ENCODE data around the gene KCTD16.

The KCTD16 gene

DNA sequence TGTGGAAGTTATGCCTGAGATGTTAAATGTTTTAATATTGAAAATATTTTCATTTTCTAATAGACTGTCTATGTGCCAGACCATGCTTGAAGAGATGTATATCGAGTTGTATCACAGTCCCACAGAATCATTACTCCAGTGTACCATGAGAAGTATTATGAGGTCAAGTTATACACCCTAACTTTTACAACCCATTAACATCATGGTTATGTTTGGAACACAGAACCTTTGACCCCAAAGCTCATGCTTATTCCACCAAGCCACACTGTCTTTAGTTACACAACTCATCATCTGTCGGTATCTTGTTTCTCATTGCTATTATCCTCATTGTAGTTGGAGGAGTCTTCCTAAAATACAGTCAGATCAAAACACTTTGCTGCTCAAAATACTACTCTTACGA lies 248.0 kb downstream of the KCTD16 start:
- DNase-seq: no peak

DNA sequence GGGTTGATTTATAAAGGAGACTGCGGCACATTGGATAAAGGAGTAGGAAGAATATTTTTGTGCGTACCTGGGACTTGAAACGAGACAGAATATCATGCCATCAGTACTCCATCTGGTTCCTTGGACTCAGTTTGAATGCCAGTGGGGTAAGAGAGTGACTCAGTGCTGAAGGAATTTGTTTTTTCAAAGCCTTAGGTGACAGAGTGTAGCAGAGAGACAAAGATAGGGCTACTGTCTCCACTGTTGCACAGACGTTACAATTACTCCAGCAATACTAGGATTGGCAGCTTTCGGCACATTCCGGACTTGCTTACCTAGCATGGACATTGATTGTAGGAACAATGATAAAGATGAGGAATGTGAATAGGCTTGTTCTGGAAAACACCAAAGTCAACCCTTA lies 250.7 kb downstream of the KCTD16 start:
- no peak for DNase-seq

DNA sequence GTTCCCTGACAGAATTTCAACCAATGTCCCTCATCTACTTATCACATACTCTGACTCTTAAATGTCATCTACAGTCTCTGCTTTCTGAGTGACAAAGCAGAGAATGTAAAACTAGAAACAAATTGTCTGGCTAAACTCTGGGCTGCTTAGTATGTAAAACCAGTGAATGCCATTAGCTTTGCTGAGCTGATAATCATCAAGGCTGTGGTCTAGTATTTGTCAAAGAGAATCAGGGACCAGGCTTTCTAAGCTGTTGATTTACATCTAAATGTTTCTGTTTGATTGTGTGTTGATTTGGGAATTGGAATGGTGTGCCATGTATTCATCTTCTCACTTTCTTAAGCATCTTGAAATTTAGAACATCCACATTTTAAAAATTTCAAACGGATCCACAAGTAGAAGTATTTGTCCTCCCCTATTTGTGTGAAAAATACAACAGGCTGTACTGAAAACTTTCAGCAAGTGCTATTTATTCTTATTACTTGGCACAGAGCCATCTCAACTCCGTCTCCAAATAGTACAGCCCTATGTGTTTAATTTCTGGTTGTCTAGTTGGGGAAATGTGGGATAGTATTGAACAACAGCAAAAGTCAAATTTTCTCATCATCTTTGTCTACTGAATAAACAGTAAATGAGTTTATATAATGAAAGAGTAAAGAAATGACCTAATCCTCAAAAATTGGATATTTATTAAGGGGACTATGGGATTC lies 251.5 kb downstream of the KCTD16 start:
- DNase-seq: no peak

DNA sequence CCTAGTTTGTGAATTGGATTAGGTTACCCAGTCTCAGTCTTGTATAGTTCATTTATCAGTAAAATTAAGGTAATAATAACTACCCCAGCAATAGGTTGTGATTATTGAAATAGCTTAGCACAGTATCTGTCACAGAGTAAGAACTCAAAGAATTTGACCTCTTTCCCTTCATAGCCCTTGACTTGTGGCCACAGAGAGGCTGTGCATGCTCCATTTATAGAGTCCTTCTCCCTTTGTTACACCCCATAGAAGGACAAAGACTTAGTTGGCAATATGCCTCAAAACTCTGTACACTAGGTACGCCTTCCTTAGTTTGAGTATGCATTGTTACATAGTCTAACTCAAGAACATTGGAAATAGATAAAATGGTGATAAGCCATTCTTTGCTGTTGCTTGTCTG lies 257.2 kb downstream of the KCTD16 start:
- DNase-seq: no peak

DNA sequence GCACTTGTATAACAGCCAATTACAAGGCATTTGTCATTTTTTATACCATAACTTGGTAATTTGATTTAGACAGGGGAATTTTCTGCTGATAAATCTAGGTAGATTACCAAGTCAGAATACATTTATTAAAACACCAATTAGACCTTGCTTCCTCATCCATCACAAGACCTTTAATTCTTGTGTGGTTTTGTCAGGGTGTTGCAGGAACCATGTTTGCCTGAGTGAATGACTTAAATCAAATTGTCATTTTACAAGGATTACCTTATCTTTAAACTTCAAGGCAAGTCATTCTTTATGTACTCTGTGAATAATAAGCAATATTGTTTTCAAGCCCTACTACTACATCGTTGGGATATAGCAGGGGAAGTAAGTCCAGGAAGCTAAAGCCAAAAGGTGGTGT lies 257.7 kb downstream of the KCTD16 start:
- DNase-seq: no peak

DNA sequence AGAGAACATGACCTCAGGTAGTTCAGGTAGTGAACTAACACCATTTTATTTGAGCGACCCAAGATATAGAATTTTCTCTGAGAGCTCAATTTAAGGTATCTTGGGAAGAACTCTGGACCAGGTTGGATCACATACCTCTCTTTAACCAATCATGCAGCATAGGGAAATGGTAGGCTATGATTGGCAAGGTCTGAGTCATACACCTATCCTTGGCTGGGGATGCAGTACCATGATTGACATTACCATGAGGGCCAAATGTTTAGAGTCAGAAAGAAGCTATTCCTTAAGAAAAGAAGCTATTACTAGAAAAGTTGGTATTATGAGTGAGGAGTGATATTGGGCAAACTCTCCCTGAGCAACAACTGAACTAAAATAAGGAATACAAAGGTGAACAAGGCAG lies 258.7 kb downstream of the KCTD16 start:
- no peak for DNase-seq

DNA sequence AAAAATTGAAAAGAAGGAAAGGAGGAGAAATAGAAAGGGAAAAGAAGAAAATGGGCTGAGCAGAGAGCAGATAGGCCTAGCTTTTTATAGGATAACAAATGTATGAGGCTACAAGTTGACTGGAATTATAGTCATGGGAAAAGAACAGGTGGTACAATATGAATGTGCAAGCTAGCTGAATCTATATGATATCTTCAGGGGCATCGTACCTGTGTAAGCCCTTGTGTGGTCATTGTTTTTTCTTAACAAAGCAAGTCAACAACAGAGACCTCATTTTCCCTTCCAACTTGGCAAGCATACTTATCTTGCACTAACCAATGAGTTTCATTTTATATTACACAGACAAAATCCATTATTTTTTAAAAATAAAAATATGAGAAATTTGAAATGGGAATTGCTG lies 259.2 kb downstream of the KCTD16 start:
- no peak for DNase-seq

DNA sequence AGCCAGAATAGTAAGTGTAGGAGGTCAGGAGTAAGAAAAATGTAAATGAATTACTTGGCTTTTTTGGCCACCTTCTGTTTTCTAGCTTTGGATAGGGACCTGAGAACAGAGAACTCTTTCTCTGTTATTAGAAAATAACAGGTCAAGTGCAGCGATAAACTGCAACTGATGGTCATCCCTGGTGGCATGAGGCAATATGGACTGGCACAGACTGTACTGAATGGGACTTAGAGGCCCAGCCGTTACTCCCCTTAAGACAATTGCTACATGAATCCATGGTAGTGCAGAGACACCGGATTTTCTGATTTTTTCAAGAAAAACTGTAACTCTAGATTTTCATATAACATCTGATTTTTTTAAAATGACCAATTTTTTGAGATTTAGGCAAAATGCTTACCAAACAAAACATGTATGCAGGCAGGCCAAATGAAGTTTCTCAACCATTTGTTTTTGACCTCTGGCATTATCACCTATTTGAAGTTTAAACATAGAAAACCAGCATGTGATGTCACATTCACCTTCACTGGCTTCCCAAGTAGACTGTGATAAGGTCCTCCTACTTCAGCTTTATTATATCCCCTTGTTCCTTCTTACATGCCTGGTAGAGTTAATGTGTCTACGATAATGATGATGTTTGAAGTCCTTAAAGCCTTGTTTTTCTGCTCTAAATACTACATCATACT lies 262.6 kb downstream of the KCTD16 start:
- DNase-seq: no peak

DNA sequence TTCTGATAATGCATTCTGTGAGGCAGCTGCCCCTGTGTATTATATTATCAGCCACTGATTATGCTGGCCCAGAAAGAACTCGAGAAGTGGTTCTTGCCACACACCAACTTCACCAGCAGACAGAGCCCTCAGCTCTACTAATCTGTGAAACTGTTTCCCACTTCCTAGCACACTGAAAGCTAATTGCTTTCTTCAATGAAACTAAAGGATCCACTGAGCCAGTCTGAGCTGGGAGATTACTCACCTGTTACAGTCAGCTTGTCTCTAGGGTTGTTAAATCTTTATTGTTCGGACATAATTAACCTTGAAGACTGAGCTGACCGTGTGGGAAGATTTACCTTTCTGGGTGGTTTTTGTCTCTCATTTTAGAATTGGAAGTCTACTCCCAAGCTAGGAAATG lies 263.2 kb downstream of the KCTD16 start:
- no peak for DNase-seq

DNA sequence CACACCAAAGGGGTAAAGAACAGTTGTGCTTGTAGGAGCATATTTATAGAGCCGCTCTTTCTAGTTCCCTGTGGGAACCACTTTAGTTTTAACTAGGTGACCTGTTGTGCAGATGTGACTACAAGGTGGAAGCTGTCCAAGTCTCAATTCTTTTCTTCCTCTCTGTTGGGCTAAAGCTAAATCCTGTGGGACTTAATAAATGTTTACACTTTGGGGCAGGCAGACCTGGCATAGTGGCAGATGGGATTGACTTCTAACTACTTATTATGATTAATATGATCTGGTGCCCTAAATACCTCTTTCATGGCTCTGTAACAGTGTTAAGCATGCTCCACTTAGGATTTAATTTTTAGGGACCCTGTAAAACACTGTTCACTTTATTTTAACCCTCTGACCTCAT lies 265.3 kb downstream of the KCTD16 start:
- DNase-seq: no peak

DNA sequence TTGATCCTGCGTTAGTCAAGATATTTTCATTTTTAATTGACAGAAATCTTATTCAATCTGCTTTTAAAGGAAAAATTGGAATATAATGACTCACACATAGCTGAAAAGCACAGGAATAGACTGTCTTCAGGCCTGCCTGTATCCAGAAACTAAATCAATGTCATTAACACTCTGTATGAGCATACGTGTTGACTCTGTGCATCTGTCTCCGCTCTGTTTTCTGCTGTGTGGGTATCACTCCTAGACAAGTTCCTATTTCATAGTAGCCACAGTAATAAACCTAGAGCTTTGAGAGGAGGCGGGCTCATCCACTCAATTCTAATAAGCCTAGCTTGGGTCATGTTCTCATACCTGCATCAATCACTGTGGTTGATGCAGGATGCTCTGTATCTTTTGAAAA lies 267.6 kb downstream of the KCTD16 start:
- no peak for DNase-seq

DNA sequence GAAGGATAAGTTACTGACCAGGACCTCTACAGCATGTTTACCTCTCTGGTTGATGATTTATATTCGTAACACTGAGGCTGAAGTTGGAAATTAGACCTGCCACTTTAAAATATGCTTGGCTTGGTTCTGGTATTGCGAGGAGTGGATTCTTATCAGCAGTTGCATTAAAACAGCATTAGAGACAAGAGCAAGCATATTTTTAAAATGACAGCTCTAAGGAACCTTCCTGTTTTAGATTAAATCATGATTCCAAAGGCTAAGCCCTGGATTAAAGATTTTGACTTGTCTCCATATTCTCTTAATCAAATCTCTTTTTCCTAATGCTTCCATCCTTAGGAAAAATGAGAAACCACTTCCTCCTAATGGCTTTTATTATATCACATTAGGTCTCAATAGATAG lies 277.8 kb downstream of the KCTD16 start:
- DNase-seq: no peak

DNA sequence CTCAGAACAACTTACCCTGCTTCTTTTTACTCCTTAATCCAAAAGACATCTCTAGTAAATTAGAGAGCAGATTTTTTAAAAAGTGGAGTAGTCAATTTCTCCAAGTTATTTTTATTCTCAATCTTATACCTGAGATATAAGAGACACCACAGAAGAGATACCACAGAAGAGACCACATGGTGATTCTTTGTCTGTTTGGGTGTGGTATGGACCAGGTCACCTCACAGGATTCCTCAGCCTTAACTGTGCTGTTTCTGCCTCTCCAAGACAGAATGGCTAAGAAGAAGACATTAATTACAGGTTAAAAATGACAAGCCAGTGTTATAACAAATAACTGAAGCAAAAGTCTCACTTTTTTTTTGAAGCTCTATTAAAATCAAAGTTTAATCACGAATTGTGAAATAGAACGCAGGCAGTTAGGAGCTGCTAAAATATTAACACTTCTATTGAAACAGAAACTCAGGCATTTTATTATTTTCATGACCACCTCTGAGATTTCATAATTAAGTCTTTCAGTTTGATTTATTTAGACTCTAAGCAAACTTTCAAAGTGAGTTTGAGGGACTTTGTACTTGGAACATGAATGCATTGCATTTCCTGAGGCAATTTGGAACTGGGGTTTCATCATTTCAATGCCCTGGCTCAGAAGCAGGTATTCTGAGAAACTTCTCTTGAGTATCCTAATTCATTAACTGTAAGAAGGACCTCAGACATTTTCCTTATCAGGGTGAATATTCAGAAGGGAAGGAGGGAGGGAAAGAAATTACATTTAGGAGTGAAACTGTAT lies 280.7 kb downstream of the KCTD16 start:
- no peak for DNase-seq

DNA sequence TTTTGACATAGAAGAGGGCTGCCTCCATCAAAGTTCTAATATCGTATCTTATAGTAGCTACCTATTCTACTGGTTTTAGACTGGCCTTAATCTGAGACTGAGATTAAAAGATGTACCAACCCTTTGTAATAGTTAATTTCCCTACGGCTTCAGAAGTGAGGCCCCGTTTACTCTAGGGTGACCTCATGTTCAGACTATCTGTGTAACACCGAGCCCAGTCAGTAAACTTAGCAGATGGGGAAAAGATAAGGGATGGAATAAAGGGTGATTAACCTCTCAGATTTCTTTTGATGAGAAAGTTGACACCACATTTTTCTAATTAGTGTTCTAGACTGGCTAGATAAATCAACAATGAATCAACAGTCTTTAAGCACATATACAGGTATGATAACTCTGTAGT lies 283.1 kb downstream of the KCTD16 start:
- no peak for DNase-seq

DNA sequence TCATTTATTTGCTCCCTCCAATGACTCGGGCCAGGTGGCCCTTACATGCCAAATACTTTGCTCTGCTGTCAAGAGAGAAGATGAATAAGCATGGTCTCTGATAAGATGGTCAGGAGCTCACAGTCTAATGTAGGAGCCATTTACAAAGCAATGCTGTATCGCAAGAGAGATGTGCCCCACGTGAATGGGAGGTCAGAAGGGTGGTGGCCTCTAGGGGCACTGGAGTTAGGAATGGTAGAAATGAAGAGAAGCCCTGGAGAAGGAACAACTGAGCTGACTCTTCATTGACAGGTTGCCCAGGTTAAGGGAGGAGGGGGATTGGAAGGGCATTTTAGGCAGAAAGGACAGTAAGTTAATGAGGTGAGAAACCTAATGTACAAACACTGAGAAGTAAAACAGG lies 286.5 kb downstream of the KCTD16 start:
- no peak for DNase-seq

DNA sequence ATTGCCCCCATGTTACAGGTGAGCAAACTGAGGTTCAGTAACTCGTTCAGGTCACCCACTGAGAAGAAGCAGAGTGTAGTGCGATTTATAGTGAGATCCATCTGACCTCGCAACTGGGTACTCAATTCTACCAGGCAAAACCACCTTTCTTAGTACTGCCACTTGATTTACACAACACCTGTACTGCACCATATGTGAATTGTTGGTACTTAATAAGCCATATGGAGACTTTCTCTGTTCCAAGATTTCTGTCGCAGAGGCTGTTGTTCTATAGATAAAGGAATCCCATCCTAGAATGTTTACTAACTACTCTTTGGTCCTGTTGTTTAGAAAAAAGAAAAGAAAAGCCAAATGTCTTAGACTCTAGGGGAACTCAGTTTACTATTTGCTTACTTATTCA lies 287.5 kb downstream of the KCTD16 start:
- no peak for DNase-seq

DNA sequence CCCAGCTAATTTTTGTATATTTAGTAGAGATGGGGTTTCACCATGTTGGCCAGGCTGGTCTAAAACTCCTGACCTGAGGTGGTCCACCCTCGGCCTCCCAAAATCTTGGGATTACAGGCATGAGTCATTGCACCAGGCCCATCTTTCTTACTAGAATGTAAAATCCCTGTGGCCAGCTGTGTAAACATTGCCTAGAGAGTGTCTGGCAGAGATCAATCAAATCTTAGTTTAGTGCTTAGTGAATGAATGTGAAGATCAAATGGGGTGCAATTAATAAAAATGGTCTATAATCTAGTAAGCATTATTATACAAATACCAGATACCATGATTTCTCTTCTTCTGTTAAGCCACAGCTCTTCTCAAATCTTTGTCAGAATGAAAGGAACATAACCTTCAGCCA lies 289.9 kb downstream of the KCTD16 start:
- no peak for DNase-seq

DNA sequence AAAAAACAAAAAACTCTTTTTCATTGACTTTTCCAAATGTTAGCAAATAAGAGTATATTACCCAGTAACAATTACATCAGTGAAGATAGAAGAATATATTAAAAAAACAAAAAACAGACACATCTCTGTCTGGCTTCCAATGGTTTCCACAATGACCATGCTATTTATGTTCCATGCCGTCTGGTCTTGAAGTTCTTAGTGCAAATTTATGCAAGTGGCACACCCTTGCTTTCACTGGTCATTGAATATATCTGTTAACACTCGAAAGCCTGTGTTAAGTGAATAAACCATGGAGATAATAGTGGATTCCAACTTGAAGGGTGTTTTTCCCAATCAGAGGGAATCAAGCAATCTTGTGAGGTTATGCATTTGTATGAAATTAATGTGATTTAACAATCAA lies 291.9 kb downstream of the KCTD16 start:
- DNase-seq: no peak

DNA sequence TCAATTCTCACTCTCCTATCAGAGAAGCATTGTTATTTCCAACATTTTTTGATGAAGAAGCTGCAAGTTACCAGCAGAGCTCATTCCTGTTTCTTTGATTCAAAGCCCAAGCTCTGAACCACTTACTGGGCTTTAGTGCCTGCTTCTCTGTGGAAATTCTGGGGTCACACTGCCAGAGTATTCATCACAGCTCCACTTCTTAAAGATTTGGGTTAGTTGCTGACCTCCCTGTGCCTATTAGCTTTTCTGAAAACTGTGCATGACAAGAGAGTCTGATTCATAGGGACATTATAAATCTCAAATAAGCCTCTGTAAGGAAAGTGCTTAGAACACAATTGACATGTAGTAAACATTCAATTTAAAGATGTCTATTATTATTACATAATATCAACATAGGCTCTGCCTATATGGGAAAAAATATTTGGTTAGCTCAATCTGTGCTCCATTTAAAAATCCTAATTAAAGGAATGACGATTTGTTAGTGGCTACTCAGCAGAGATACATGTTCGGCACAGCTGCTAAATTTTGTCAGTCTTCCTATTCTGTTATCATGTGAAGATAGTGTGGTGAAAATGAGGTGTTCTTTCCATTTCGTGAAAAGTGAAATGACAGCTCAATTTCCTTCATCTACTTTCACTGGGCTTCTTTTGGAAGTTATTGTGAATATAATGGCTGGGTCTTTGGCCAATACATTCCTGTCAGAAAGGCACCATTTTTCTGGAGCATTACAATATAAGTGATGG lies 293.0 kb downstream of the KCTD16 start:
- no peak for DNase-seq

DNA sequence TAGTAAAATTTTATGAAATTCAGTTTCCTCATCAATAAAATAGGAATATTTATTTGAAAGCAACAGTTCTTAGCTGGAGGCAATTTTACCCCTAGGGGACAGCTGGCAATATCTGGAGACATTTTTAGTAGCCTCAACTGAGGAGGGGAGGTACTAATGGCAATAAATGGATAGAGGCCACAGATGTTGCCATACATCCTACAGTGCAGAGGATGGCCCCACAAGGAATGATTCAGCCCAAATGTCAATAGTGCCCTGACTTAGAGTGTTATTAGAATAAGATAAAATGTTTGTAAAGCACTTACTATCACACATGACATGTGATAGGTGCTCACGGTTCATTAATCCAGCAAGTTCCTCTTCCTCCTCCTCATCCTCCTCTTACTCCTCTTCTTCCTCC lies 293.6 kb downstream of the KCTD16 start:
- DNase-seq: no peak

DNA sequence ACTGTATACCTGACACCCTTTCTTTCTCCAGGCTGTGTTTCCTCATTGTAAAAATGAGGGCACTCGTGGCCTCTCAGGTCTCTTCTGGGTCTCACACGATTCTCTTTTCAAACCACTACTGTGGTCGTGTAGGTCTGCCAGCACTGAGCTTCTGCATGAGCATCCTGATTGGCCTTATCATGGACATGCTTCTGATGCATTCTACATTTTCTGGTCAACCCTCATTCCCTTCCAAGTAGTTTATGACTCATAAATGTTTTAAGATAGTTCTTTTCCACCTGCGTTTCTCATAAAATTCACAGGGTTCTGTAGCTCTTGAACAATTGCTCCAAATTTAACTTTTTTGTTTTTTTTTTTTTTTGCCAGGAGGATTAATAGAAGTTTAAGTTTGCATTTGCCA lies 294.8 kb downstream of the KCTD16 start:
- DNase-seq: no peak

DNA sequence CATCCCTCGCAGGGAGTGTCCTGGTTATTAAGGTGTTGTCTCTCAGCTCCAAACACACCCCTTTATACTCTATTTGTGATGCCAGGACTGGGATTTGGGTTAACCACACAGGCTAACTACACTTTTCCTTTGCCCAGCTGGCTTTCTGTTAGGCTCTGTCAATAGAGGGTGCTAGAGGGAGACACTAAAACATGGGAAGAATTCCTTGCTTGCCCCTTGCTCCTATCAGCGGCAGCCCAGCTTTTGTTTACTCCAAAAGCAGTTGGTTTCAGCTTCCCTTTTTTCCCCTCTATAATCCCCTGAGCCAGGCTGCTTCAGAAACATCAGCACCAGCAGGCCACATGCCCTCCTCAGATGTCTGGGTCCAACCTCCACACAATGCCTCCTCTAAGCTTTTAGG lies 297.1 kb downstream of the KCTD16 start:
- DNase-seq: no peak

DNA sequence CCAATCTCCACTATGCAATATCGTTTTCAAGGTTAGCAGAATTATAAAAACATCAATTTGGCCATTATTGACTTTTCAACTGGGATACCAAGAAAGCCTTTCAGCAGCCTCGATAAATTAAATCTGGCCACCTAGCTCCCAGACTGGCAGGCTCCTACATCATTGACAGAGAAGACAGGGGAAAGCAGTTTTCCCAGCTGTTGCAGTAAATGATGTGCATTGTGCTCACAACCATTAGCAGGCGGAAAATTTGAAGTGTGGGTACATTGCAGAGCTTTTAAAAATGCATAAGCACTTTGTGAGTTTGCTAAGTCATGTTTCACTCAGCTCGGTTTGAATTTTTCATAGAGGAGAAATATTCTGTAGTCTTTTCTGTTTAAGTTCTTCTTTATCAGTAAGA lies 297.9 kb downstream of the KCTD16 start:
- no peak for DNase-seq

DNA sequence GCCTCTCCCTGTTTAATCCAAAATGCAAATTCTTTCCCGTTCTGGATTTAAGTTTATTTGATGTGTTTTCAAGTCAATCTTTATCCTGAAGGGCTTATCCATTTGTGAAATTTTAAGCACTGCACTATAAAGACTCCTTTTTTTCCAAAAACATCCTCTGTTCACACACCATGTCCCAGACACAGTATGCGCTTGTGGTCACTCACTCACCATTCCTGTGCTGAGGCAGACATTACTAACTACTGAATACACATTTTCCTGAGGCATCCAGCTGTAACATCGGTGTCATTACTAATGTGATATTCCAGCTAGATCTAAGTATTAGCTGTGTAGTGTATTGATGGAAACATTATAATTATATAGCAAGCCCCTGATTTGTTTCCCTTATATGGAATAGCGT lies 298.4 kb downstream of the KCTD16 start:
- no peak for DNase-seq

All from 8988T (cell line).